ENCODE data around the gene HDAC4.

The HDAC4 gene

GRCh38 chr2:239222312-239222660 lies 178.5 kb downstream of the HDAC4 start:
- DNase-seq (ENCODE audit: low read depth in 2 of 2), result no peak

GRCh38 chr2:239220981-239221396 lies 179.8 kb downstream of the HDAC4 start:
- DNase-seq (ENCODE audit: low read depth in 2 of 2), result no peak

GRCh38 chr2:239220341-239220740 lies 180.5 kb downstream of the HDAC4 start:
- DNase-seq (ENCODE audit: low read depth in 2 of 2), result no peak

GRCh38 chr2:239216614-239217273 lies 184.1 kb downstream of the HDAC4 start:
- DNase-seq (ENCODE audit: low read depth in 2 of 2), result no peak

- no peak for DNase-seq (ENCODE audit: low read depth in 2 of 2)
Observed at GRCh38 chr2:239215988-239216613, 184.7 kb downstream of the HDAC4 start.

GRCh38 chr2:239215136-239215925 lies 185.5 kb downstream of the HDAC4 start:
- DNase-seq (ENCODE audit: low read depth in 2 of 2), result no peak

- no peak for DNase-seq (ENCODE audit: low read depth in 2 of 2)
Observed at GRCh38 chr2:239214725-239215124, 186.1 kb downstream of the HDAC4 start.

GRCh38 chr2:239213643-239214101 lies 187.1 kb downstream of the HDAC4 start:
- DNase-seq (ENCODE audit: low read depth in 2 of 2), result no peak

GRCh38 chr2:239212929-239213642 lies 187.7 kb downstream of the HDAC4 start:
- DNase-seq (ENCODE audit: low read depth in 2 of 2), result no peak

GRCh38 chr2:239212121-239212928 lies 188.5 kb downstream of the HDAC4 start:
- no peak for DNase-seq (ENCODE audit: low read depth in 2 of 2)

GRCh38 chr2:239211396-239212094 lies 189.3 kb downstream of the HDAC4 start:
- DNase-seq (ENCODE audit: low read depth in 2 of 2), result no peak

- no peak for DNase-seq (ENCODE audit: low read depth in 2 of 2)
Observed at GRCh38 chr2:239209783-239210182, 191.0 kb downstream of the HDAC4 start.

- no peak for DNase-seq (ENCODE audit: low read depth in 2 of 2)
Observed at GRCh38 chr2:239208465-239209180, 192.2 kb downstream of the HDAC4 start.

- DNase-seq (ENCODE audit: low read depth in 2 of 2), result no peak
Observed at GRCh38 chr2:239206851-239207250, 194.0 kb downstream of the HDAC4 start.

- DNase-seq (ENCODE audit: low read depth in 2 of 2), result no peak
Observed at GRCh38 chr2:239206042-239206441, 194.8 kb downstream of the HDAC4 start.

GRCh38 chr2:239204876-239205468 lies 195.8 kb downstream of the HDAC4 start:
- no peak for DNase-seq (ENCODE audit: low read depth in 2 of 2)

GRCh38 chr2:239204136-239204875 lies 196.5 kb downstream of the HDAC4 start:
- DNase-seq (ENCODE audit: low read depth in 2 of 2), result no peak

GRCh38 chr2:239203443-239204135 lies 197.2 kb downstream of the HDAC4 start:
- no peak for DNase-seq (ENCODE audit: low read depth in 2 of 2)

Data from stimulated activated CD8-positive, alpha-beta memory T cell treated with anti-CD3 and anti-CD28 coated beads, Interleukin-7, amount 100 ng/mL, for 1 hour (primary cell).